Measurements from ENCODE around the gene ZBTB49.

Gene ZBTB49

DNA sequence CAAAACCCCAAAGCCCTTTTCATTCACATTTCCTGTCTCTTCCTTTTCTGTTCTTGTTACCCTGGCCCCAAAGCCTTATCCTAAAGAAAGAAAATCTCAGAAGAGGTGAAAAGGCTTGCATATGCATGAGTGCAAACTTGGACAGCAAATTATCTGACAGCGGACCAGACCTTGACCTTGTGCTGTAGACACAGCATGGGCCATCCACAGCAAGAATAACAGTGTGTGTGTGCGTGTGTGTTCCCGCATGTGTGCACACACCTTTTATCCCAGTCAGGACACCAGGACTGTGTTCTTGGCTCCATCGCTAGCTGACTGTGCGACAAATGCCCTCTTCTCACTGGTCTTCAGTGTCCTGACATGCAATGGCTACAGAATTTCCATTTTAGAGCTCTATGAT is 35.3 kb downstream of the ZBTB49 start:
- Histone ChIP-seq H3K36me3 (replicated peaks) (peaks cover 6% of the 10 kb centered on the region), H3K4me3 (ENCODE audit: low read depth, low read length) (no peak overlapping the region), H3K27me3 (replicated peaks) (no peaks in the 10 kb centered on the region), H3K27ac (no peak overlapping the region)
- no peak for DNase-seq
- in situ Hi-C loops (cut with HindIII; ENCODE audit: low pct_ligation_motif_present, low sequenced_read_pairs), result no loop called here
- TF ChIP-seq, protein P1, sequence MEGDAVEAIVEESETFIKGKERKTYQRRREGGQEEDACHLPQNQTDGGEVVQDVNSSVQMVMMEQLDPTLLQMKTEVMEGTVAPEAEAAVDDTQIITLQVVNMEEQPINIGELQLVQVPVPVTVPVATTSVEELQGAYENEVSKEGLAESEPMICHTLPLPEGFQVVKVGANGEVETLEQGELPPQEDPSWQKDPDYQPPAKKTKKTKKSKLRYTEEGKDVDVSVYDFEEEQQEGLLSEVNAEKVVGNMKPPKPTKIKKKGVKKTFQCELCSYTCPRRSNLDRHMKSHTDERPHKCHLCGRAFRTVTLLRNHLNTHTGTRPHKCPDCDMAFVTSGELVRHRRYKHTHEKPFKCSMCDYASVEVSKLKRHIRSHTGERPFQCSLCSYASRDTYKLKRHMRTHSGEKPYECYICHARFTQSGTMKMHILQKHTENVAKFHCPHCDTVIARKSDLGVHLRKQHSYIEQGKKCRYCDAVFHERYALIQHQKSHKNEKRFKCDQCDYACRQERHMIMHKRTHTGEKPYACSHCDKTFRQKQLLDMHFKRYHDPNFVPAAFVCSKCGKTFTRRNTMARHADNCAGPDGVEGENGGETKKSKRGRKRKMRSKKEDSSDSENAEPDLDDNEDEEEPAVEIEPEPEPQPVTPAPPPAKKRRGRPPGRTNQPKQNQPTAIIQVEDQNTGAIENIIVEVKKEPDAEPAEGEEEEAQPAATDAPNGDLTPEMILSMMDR (IDR thresholded peaks at IDR 0.05; ENCODE audit: low read depth, low read length, missing control alignments), result no peak

DNA sequence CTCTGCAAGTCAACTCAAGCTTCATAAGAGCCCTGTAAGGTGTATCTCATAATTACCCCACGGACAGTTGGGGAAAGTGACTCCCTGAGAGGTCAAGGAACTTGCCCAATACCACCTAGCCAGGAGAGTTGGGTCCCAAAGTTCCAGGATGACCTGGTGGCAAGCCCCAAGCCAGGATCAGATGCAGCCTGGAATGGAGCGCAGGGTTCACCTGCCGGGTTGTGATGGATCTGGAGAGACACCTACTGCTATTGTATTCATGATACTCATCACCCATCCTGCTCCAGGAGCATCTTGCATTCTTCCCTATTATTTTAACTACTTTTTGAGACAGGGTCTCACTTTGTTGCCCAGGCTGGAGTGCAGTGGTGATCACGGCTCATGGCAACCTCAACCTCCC is 36.1 kb downstream of the ZBTB49 start:
- in situ Hi-C loops (cut with HindIII; ENCODE audit: low pct_ligation_motif_present, low sequenced_read_pairs), result no loop called here
- TF ChIP-seq, protein P1 (IDR thresholded peaks at IDR 0.05; ENCODE audit: low read depth, low read length, missing control alignments), result no peak
- no peaks in the 10 kb centered on the region for H3K27me3 ChIP-seq (replicated peaks)
- no peak overlapping the region for H3K27ac ChIP-seq
- DNase-seq, result no peak
- H3K4me3 ChIP-seq (ENCODE audit: low read depth, low read length), result no peak overlapping the region
- peaks cover 2% of the 10 kb centered on the region for H3K36me3 ChIP-seq (replicated peaks)

DNA sequence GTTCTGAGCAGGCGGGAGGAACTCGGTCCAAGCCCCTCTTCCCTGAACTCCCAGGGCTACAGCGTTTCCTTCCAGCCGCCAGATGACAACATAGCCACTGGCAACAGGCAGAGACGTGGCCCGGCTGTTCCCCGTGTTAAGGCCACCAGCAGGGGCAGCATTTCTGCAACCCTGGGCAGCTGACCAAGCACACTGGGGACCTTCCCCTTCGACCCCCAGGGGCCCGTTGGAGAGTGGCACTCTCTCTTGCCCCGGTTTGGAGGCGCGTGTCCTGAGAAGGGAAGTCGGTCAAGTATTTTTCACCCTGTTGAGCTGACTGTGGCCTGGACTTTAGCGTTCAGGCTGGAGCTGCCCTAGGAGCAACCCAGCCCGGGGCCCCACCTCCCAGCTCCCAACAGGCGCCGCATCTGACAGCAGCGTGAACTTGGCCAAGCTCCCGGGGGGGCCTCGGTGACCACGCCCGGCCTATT is 37.6 kb downstream of the ZBTB49 start:
- TF ChIP-seq, protein P1 (IDR thresholded peaks at IDR 0.05; ENCODE audit: low read depth, low read length, missing control alignments), result peak; percentile 68
- in situ Hi-C loops (cut with HindIII; ENCODE audit: low pct_ligation_motif_present, low sequenced_read_pairs), result no loop called here
- H3K36me3 ChIP-seq (replicated peaks), result no peaks in the 10 kb centered on the region
- H3K4me3 ChIP-seq (ENCODE audit: low read depth, low read length), result no peak overlapping the region
- peak; percentile 11 for DNase-seq
- H3K27me3 ChIP-seq (replicated peaks), result no peaks in the 10 kb centered on the region
- no peak overlapping the region for H3K27ac ChIP-seq

DNA sequence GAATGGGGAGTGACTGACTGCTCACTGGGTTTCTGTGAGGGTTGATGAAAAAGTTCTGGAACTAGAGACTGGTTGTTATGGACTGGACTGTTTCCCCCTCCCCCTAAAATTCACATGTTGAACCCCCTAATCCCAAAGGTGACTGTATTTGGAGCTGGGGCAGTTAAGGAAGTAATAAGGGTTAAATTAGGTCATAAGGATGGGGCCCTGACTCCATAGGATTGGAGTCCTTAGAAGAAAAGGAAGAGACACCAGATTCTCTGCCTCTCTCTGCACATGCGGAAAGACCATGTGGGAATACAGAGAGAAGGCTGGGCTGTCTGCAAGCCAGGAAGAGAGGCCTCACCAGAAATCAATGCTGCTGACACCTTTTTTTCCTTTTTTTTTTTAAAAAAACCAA is 38.2 kb downstream of the ZBTB49 start:
- TF ChIP-seq, protein P1 (IDR thresholded peaks at IDR 0.05; ENCODE audit: low read depth, low read length, missing control alignments), result no peak
- Histone ChIP-seq H3K4me3 (ENCODE audit: low read depth, low read length) (no peak overlapping the region), H3K27me3 (replicated peaks) (no peaks in the 10 kb centered on the region), H3K27ac (no peak overlapping the region), H3K36me3 (replicated peaks) (no peaks in the 10 kb centered on the region)
- DNase-seq, result no peak
- in situ Hi-C loops (cut with HindIII; ENCODE audit: low pct_ligation_motif_present, low sequenced_read_pairs), result no loop called here

DNA sequence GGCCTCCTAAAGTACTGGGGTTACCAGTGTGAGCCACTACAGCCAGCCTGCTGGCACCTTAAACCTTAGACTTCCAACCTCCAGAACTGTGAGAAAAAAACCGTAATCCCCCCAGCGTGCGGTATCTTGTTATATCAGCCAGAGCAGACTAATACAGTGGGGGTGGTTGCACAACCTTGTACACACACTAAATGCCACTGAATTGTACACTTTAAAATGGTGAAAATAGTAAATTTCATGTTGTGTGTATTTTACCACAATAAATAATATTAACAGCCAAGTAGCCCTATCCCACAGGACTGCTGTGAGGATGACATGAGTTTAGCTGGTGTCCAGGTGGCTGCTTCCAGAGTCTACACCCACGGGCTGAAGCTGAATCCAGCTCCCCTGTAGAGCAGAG is 38.8 kb downstream of the ZBTB49 start:
- DNase-seq, result no peak
- Histone ChIP-seq H3K27me3 (replicated peaks) (no peaks in the 10 kb centered on the region), H3K4me3 (ENCODE audit: low read depth, low read length) (no peak overlapping the region), H3K27ac (no peak overlapping the region), H3K36me3 (replicated peaks) (no peaks in the 10 kb centered on the region)
- TF ChIP-seq, protein P1 (IDR thresholded peaks at IDR 0.05; ENCODE audit: low read depth, low read length, missing control alignments), result no peak
- in situ Hi-C loops (cut with HindIII; ENCODE audit: low pct_ligation_motif_present, low sequenced_read_pairs), result no loop called here

DNA sequence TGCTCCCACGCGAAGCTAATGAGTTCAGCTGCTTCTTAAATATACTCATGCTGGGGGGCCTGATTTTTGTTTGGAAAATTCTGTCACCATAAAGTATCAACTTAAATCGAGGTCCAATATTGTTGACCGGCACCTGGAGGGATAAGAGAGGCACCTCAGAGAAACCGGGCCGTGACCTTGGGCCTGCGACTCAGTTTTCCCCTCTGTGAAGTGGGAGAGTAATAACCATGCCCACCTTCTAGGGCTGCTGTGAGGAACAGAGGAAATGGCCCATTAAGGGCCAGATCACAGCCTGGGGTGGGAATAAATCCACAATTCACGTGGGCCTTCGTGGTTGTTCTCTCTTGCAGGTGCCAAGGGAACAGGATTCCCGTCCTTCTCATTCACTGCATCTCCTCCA is 39.4 kb downstream of the ZBTB49 start:
- Histone ChIP-seq H3K27ac (no peak overlapping the region), H3K36me3 (replicated peaks) (no peaks in the 10 kb centered on the region), H3K27me3 (replicated peaks) (no peaks in the 10 kb centered on the region), H3K4me3 (ENCODE audit: low read depth, low read length) (no peak overlapping the region)
- DNase-seq, result no peak
- TF ChIP-seq, protein P1 (IDR thresholded peaks at IDR 0.05; ENCODE audit: low read depth, low read length, missing control alignments), result no peak
- in situ Hi-C loops (cut with HindIII; ENCODE audit: low pct_ligation_motif_present, low sequenced_read_pairs), result no loop called here

All from brain microvascular endothelial cell (primary cell).